Left kidney (tissue), 2 donors: ENCODE measurements around the gene CORO2B. TPM values are rescaled to one million over a fixed set of nuclear protein-coding genes. Genes with fewer than 3 reads are reported as not detected.
A peak's percentile ranks its signal among the peaks of the same experiment; 100 is the strongest.

Experiments
- DNase-seq: peaks from one replicate; pipeline ENCODE4 v3.0.0-alpha.2; 2013
- polyA plus RNA-seq: library from polyadenylated mRNA; unstranded; fragments of 120-200 nt; gene quantifications from one replicate; pipeline ENCODE4 v1.2.1, GENCODE V29; 2013; ENCODE audit not compliant: insufficient read length

Gene CORO2B
- polyA plus RNA-seq, 1 donor: 23.0 TPM

DNA sequence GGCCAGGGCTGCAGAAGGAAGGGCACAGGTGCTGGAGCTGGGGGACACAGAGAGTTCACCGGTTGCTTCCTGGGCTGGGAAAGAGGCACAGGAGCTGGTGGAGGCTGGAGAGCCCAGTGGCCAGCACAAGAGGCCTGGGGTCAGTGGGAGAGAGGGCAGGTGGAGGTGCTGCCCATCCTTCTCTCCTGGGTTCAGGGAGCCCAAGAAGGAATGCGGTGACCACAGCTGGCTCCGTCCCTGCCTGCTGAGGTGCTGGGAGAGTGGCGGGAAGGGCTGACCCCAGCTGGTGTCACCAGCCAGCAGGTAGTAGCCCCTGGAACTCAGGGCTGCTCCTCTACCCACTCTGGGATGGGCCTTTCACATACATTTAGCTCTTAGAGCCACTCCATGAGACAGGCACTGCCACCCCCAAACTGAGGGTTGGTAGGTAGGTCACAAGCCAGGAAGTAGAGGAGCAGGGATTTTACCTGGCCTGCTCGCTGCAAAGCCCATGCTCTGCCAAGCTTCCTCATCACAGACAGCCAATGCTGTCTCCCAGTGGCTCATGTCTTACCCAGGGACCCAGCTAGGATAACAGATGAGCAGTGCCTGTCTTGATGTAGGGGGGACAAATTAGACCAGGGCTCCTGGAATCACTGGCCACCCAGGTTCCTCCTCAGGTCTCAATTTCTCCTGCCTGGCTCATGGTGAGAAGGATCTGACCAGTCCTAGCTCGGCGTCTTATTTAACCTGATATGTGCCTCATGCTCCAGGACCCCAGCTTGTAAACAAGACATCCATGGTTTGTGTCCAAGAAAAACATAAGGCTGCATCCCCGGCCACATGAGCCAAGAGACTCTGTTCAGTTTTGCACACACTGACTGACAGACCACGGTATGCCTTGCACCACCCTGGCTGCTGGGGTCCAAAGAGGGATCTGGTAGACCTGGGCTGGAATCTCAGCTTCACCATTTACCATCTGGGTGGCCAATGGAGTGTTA, 119.2 kb downstream of the CORO2B start:
- DNase-seq: no peak

DNA sequence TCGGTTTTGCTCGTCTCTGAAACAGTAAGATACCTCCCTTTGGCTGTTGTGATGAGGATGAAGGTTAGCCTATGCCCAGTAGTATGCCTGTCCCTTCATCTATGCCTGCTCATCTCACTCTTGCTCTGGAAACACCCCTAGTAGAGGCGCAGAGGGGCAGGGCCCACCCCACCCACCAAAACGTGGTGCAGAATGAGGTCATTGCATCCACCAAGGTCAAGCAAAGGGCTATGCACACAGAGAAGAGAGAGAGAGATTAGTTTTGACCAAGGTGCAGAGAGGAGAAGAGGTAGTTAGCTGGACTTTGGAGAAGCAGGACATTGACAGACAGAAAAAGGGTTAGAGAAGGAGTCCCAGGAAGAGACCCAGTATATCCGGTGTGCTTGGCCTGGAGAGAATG, 119.9 kb downstream of the CORO2B start:
- no peak for DNase-seq

DNA sequence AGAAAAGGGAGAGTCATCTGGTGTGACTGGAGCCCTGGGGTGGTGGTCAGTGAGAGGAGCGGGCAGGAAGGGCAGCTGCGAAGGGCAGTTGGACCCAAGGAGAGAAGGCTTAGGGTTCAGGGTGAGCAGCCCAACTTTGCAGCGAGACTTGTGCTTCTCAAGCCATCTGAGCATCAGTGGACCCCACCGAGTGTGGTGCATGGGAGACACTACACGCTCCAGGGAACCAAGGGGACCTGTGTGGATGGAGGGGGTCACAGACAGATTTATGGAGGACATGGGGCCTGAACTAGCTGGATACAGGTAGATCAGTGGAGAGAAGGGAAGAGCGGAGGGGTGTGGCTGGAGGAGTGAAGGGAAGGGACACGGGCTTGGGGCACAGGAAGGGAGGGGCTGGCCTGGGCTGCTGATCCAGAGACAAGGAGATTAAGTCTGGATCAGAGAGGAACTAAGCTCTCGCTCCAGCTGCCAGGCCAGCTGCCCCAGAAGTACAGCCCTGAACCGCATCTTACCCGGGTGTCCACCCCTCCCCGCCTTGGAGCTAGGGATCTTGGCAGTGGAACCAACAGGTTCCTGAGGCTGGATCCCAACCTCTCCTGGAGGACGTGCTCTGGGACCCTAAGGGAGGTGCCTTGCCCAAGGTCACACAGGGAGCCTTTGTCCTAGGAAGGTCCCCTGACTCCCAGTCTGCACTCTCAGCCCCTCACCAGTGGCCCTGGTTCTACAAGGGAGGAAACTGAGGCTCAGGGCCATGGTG, 120.5 kb downstream of the CORO2B start:
- no peak for DNase-seq

DNA sequence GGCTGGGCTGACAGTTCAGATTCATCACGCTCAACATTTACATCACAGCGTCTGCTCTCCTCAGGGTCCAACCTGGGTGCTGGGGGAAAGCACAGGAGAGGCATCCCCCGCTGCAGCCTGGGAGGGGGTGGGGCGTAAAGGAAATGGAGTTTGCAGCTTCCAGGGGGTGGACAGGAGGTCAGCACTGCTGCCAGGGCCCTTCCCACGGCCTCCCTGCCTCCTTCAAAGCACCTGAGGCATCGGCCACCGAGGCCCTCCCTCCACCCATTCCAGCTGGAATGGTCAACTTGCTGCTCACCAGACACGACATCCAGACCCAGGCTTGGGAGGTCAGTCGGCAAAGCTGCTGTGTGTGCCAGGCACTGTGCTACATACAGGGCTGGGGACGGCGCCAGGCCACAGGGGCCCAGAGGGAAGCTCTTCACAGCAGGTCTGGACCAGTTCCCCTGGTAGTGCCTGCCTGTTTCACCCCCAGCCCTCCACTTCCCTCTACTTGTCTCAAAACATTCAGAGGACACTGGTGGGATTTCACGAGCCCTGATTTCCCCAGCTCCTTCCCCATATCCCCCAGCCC, 121.2 kb downstream of the CORO2B start:
- no peak for DNase-seq

DNA sequence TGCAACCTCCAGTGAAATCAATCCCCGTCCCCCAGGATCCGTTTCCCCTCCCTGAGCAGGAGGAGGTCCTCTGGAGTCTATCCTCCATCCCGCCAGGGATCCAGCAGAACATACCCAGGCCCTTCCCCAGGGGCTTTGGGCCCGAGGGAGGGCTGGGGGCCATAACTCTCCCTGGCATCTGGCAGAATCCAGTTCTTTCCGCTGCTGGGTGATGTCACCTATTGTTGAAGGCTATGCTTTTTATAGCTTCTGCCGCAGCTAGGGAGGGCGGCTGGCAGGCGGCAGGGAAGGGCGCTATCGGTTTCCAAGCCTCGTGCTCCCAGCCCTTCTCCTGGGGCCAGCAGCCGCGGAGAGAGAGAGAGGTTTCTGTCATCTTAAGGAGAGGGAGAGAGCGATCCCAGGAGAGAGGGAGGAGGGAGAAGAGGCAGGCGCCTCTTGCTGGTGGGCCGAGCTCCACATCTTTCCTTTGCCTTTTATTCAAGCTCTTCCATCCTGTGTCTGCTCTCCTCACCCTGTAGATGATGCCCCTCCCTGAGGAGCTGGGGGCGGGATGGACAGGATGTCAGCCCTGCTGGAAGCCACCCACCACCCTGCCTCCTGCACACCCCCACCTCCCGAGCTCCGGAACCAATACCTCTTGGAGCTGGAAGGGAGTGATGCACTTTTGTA, 121.8 kb downstream of the CORO2B start:
- peak; percentile 85 for DNase-seq

DNA sequence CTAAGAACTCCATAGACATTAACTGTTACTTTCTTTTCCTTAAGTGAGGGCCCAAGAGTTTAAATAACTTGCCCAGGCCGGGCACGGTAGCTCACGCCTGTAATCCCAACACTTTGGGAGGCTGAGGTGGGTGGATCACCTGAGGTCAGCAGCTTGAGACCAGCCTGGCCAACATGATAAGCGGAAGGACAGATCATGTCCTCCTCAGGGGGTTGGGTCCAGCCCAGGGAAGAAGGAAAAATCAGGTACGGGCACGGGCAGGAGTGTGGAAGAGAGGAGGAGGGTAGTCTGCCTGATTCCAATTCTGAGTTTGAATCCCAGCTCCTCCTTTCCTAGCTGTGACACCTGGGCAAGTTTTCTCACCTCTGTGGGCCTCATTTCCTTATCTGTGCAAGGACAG, 123.1 kb downstream of the CORO2B start:
- DNase-seq: no peak

DNA sequence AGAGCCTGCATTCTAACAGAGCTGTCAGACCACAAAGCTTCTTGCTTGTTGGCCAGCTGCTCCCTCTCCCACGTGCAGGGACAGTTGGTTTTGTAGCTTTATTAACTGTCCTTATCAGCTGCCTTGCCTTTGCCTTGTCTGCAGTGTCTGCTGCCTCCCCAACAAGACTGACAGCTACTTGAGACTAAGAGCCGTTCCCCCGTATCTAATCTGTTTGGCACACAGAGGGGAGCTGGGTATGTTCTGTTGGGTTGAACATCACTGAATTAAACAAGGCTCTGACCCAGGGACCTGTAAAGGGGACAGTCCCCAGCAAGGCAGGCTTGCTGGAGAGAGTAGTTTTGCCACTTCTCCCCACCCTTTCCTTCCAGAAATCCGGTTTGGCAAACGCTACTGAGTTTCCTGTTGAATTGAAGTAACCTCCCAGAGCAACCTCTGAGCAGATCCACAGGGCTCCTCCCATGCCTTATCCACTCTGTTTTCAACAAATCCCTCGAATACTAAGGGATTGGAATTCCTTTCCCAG, 125.8 kb downstream of the CORO2B start:
- no peak for DNase-seq

DNA sequence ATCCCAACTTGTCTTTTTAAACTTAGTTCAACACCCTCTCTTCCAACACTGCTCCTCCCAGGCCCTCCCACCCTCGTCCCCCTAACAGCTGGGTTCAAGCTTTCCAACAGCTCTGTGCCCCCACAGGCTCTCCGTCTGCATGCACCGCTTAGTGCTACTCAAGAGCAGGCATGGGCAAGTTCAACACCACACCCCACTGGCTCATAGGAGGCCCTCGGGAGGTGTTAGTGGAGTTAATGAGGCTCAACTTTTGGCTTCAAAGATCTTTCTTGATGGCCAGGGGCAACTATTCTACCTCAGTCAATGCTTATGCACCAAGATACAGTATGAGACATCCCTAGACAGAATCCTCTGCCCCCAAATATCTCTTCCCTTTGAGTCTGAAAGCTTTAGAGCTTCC, 127.5 kb downstream of the CORO2B start:
- DNase-seq: no peak

DNA sequence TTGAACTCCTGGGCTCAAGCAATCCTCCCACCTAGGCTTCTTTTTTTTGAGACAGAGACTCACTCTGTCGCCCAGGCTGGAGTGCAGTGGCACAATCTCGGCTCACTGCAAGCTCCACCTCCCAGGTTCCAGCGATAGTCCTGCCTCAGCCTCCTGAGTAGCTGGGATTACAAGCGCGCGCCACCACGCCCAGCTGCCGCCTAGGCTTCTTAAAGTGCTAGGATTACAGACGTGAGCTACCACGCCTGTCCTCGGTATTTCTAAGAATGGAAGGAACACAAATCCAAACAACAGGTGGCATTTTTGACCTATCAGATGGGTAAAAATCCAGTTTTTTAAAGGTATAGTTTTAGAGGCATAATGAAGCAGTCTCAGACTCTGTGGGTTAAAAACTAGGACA, 128.1 kb downstream of the CORO2B start:
- DNase-seq: no peak

DNA sequence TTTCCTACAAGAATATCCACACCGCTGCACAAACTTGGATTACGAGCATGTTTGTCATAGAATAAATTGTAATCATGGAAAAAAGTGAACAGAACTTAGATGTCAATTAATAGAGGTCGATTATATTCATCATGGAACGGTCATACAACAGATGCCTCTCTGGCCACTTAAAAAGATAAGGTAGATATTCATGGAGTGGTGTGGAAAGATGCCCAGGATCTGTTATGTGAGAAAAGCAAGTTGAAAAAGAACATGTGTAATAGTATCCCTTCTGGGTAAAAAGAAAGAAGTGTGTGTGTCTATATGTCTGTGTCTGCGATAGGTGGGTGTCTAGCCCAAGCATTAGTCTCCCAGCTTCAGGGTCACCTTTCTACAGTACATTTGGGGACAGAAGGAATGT, 128.6 kb downstream of the CORO2B start:
- no peak for DNase-seq

DNA sequence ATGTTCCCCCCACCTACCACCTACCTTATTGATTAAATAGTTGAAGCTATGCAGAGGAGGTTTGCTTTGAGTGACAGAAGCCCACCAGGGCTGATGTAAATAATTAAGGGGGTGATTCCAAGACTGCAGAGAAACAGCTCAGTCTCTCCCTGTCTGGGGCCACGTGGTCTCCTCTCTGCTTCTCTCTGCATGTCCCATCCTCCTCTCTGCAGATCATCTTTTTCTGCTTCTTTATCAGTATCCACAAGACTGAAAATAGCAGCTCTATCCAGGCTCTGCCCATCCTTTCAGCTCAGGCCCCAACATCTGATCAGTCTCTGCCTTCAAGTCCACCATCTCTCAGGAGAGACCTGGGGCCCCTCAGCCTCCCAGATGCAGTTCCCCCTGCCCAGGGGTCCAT, 131.1 kb downstream of the CORO2B start:
- DNase-seq: no peak

DNA sequence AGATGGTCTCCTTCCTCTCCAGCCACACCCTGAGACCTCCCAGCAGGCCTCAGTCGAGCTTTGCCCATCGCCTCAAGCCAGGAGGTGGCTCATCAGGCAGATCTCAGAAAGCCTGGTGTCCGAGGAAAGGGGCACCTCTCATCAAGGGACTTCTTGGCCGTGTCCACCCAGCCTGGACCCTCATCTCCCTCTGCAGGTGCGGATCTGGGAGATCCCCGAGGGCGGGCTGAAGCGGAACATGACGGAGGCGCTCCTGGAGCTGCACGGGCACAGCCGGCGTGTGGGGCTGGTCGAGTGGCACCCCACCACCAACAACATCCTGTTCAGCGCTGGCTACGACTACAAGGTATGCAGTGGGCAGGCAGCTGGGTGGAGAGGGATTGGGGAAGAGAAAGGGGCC, 131.7 kb downstream of the CORO2B start:
- DNase-seq: no peak

DNA sequence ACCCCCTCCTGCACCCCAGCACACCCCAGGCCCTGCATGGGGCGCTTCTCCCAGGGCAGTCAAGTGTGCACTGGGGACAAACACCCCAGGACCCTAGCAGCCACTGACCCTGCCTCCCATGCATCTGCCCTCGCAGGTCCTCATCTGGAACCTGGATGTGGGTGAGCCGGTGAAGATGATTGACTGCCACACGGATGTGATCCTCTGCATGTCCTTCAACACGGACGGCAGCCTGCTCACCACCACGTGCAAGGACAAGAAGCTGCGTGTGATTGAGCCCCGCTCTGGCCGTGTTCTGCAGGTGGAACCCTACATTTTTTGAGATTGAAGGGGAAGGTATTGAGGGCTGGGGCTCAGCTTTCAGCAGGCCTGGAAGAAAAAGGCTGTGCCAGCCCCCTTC, 132.6 kb downstream of the CORO2B start:
- DNase-seq: no peak

DNA sequence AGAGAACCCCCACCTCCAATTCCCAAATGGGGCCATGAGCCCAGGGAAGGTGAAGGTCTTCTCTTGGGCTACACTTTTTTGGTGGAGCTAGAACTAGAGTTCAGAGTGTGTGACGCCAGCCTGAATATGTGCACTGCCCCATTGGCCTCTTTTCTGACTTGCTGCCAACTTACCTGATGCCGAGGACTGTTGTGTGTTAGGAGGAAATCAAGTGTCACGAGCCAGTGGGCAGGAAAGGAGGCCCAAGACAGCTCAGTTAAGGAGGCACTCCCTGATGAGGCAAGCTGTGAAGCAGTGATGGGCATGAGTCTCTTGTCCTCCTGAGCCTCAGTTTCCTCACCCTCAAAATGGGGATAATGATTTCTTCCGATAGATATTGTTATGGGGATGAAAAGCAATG, 134.1 kb downstream of the CORO2B start:
- no peak for DNase-seq

DNA sequence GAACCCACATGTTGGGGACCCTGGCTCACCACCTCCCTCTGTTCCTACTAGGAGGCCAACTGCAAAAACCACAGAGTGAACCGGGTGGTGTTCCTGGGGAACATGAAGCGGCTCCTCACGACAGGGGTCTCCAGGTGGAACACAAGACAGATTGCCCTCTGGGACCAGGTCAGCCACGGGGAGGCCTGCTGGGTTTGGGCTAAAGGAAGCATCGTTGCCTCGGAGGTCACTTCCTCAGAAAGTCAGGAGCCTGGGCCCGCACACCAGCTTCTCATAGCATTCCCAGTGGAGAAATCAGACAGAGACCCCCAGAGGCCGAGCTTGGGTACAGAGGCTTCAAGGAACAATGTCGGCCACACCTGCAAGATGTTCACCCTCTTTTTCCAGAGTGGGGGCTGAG, 135.1 kb downstream of the CORO2B start:
- no peak for DNase-seq

DNA sequence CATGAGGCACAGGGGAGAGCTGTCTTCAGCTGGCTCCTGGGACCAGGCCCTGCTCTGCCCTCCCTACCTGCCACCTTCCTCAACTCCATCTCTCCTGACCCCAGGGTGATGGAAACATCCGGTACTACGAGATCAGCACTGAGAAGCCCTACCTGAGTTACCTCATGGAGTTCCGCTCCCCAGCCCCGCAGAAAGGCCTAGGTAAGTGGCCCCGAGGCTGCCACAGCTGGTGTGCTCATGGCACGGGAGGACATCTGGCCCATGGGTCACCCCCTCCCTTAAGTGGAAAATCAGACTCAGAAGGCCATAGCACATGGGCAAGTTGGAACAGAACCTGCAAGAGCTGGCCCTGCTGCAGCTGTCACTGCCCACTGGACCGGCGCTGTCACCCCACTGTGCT, 136.3 kb downstream of the CORO2B start:
- DNase-seq: no peak

DNA sequence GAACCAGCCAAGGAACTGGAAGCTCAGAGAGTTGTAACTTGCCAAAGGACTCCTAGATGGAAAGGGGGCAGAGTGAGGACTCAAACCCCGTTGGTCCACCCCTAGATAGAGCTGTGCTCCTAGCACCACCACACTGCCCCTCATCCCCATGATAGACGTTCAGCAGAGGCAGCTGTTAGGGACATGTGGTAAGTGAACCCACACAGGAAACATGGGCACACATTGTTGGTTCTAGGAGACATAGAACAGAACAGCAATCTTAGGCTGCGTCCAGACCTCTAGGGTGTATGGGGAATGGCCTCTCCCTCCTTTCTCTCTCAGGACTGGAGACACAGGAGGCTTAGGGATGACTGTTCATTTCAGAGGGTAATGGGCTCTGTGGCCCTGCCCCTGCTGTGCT, 139.2 kb downstream of the CORO2B start:
- DNase-seq: no peak

DNA sequence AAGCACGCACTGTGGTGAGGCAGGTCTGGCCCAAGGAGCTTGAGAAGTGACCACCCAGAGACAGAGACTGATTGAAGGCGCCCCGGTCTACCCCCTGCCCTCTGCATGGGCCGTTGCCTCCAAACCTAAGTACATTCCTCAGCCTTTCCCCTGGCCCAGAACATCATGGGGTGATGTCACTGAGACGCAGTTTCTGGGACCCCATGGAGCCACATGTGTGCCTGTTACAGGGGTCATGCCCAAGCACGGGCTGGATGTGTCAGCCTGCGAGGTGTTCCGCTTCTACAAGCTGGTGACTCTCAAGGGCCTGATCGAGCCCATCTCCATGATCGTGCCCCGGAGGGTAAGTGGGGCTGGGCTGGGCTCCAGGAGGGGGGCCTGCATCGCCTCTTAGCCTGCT, 139.7 kb downstream of the CORO2B start:
- DNase-seq: no peak

DNA sequence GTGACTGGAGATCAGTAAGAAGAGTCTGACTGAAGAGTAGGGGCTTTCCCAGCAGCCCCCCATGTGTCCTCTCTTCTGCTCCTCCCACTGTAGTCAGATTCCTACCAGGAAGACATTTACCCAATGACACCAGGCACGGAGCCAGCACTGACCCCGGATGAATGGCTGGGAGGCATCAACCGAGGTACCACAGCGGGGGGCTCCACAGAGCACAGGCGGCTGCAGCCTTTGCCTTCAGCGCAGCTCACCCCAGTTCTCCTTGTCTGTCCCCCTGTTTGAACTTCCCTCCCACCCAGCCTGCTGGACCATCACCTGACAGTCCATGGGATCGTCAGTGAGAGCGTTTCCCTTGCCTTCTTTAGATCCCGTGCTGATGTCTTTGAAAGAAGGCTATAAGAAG, 140.3 kb downstream of the CORO2B start:
- no peak for DNase-seq

DNA sequence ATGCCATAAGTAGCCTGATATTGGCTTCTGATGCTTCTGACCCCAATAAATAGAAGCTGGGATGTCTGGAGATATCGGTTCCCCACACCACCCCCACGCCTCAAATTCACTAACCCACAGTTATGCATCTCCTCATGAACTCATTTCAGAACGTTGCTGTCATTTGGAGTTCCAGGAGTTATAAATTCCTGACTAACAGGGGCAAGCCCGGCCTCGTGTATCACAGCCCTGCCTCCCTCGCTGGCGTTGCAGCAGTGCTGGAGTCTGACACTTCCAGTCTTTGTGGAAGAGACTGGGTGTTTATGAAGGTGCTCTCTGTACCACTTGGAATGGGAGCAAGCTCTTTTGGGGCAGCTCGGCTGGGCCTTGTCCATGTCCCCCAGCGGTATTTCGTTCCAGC, 140.9 kb downstream of the CORO2B start:
- no peak for DNase-seq

DNA sequence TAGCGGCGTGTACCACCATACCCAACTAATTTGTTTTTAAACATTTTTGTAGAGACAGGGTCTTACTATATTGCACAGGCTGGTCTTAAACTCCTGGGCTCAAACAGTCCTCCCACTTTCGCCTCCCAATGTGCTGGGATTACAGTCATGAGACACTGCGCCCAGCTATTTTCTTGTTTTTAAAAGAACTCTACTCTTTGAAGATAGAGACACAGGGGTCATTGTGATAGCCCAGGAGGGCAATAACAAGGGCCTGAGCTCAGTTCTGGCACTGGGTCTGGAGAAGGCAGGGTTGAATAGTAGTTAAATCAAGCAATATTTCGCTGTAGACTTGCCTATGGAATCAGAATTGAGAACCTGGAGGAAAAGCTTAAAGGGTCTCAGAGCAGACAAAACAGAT, 143.1 kb downstream of the CORO2B start:
- no peak for DNase-seq

DNA sequence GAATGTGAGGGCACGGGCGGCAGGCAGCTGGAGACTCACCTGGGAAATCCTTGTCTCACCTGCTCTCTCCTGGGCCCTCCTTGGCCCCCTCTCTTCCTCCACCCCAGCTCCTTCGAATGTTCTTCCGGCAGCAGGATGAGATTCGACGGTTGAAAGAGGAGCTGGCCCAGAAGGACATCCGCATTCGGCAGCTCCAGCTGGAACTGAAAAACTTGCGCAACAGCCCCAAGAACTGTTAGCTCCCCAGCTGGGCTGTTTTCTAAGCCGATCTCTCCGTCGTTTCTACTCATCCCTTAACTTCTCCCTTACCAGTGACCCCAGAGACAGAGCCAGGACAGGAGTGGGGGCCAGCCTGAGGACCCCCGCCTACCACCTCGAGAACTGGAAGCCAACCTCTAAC, 146.9 kb downstream of the CORO2B start:
- no peak for DNase-seq
